ENCODE results near the gene IFRD2.

GRCh38 chr3:50290161-50290641, 2.0 kb downstream of the IFRD2 start:
- no peak for TF ChIP-seq CTCF (conservative IDR thresholded peaks at IDR 0.05 in 1 of 2, IDR thresholded peaks at IDR 0.05 in 1 of 2; ENCODE audit: extremely low read depth in 1 of 2, insufficient read depth in 1 of 2, low read depth in 1 of 2, low read length in 2 of 2)
- TF ChIP-seq EZH2 (IDR thresholded peaks at IDR 0.05; ENCODE audit: borderline replicate concordance, low read length) = no peak
